ENCODE results near the gene PER3.

Gene PER3

GRCh38 chr1:7783826-7784491 lies at the start of gene PER3:
TSS of gene PER3 (plus strand) at chr1:7784291. CDS start at chr1:7784878, 587 bp downstream.
- peak; percentile 86 to 87 for DNase-seq

GRCh38 chr1:7738044-7738443 lies 46.0 kb upstream of the PER3 start:
- DNase-seq, result no peak

GRCh38 chr1:7743346-7743745 lies 40.7 kb upstream of the PER3 start:
- DNase-seq, result no peak

GRCh38 chr1:7744882-7745281 lies 39.2 kb upstream of the PER3 start:
- no peak for DNase-seq

GRCh38 chr1:7745783-7746182 lies 38.3 kb upstream of the PER3 start:
- DNase-seq, result no peak

GRCh38 chr1:7747605-7748004 lies 36.5 kb upstream of the PER3 start:
- DNase-seq, result no peak

GRCh38 chr1:7749126-7749525 lies 35.0 kb upstream of the PER3 start:
- no peak for DNase-seq

- DNase-seq, result no peak
Observed at GRCh38 chr1:7751174-7751573, 32.9 kb upstream of the PER3 start.

GRCh38 chr1:7752512-7753417 lies 31.3 kb upstream of the PER3 start:
- peak; percentile 25 to 28 for DNase-seq

GRCh38 chr1:7753641-7754040 lies 30.4 kb upstream of the PER3 start:
- no peak for DNase-seq

GRCh38 chr1:7754234-7754633 lies 29.9 kb upstream of the PER3 start:
- no peak for DNase-seq

GRCh38 chr1:7755448-7755847 lies 28.6 kb upstream of the PER3 start:
- no peak for DNase-seq

GRCh38 chr1:7760245-7760644 lies 23.8 kb upstream of the PER3 start:
- no peak for DNase-seq

GRCh38 chr1:7761103-7761502 lies 23.0 kb upstream of the PER3 start:
- DNase-seq, result no peak

- no peak for DNase-seq
Observed at GRCh38 chr1:7767176-7767575, 16.9 kb upstream of the PER3 start.

GRCh38 chr1:7768583-7768982 lies 15.5 kb upstream of the PER3 start:
- no peak for DNase-seq

GRCh38 chr1:7769673-7770412 lies 14.2 kb upstream of the PER3 start:
- DNase-seq, result no peak

- no peak for DNase-seq
Observed at GRCh38 chr1:7770669-7770996, 13.5 kb upstream of the PER3 start.

GRCh38 chr1:7770997-7771822 lies 12.9 kb upstream of the PER3 start, which contains the start of gene VAMP3:
TSS of gene VAMP3 (plus strand) at chr1:7771296. CDS start at chr1:7771384, 88 bp downstream.
- peak; percentile 76 to 93 for DNase-seq

GRCh38 chr1:7771823-7772299 lies 12.2 kb upstream of the PER3 start:
- DNase-seq, result no peak

- DNase-seq, result no peak
Observed at GRCh38 chr1:7777591-7777990, 6.5 kb upstream of the PER3 start.

- DNase-seq, result no peak
Observed at GRCh38 chr1:7778133-7778628, 5.9 kb upstream of the PER3 start.

Measured in stimulated activated CD4-positive, alpha-beta T cell treated with anti-CD3 and anti-CD28 coated beads, Interleukin-4, amount 100 ng/mL, for 4 hours (primary cell).